COLO829 (cell line): ENCODE measurements around the gene MNS1.
"Not testable (repeated sequence)": the region's sequence is repeated elsewhere in the genome, so short reads cannot be mapped to it uniquely, and the experiment has no call there.

Experiments used
- DNase-seq: peaks from one replicate; pipeline ENCODE4 v3.0.0; 2012; ENCODE audit warnings: low spot score

The MNS1 gene

GRCh38 chr15:56445746-56446145, 19.2 kb downstream of the MNS1 start:
- no peak for DNase-seq

- DNase-seq = no peak
These were observed 22.6 kb downstream of the MNS1 start for GRCh38 chr15:56442354-56442753.

- DNase-seq = no peak
These were observed 24.6 kb downstream of the MNS1 start for GRCh38 chr15:56440214-56440770.

GRCh38 chr15:56432304-56432703, 32.6 kb downstream of the MNS1 start:
- no peak for DNase-seq

GRCh38 chr15:56428821-56429458, 36.0 kb downstream of the MNS1 start:
- DNase-seq = peak; percentile 28

GRCh38 chr15:56425976-56426375, 39.0 kb downstream of the MNS1 start:
- DNase-seq = no peak

GRCh38 chr15:56425276-56425675, 39.7 kb downstream of the MNS1 start:
- DNase-seq = no peak

GRCh38 chr15:56413114-56413733, 51.7 kb downstream of the MNS1 start:
- not testable (repeated sequence) for DNase-seq

GRCh38 chr15:56411122-56411749, 53.7 kb downstream of the MNS1 start:
- DNase-seq = no peak

- no peak for DNase-seq
These were observed 54.2 kb downstream of the MNS1 start for GRCh38 chr15:56410721-56411120.

- not testable (repeated sequence) for DNase-seq
These were observed 65.7 kb downstream of the MNS1 start for GRCh38 chr15:56399209-56399608.

GRCh38 chr15:56397325-56397724, 67.6 kb downstream of the MNS1 start:
- DNase-seq = not testable (repeated sequence)

- no peak for DNase-seq
These were observed 70.0 kb downstream of the MNS1 start for GRCh38 chr15:56394909-56395308.

GRCh38 chr15:56393277-56393676, 71.7 kb downstream of the MNS1 start:
- DNase-seq = no peak

GRCh38 chr15:56390739-56391267, 74.1 kb downstream of the MNS1 start:
- no peak for DNase-seq

GRCh38 chr15:56385908-56386307, 79.0 kb downstream of the MNS1 start:
- no peak for DNase-seq

- no peak for DNase-seq
These were observed 81.9 kb downstream of the MNS1 start for GRCh38 chr15:56383010-56383409.
